Type B pancreatic cell (in vitro differentiated cells): ENCODE measurements around the gene EMC7. TPM values are rescaled to one million over a fixed set of nuclear protein-coding genes. Genes with fewer than 3 reads are reported as not detected.

Source experiments
- DNase-seq: peaks from one replicate; pipeline ENCODE4 v3.0.0; 2021; ENCODE audit warnings: mixed read lengths; ENCODE audit not compliant: unreplicated experiment; ENCODE audit errors: extremely low spot score
- H3K27ac Mint-ChIP-seq: 2 replicates; pipeline ENCODE4 v1.8.0; 2021; ENCODE audit warnings: mild to moderate bottlenecking, mixed read lengths
- H3K27me3 Mint-ChIP-seq: 2 replicates; pipeline ENCODE4 v1.8.0; 2021; ENCODE audit warnings: mixed read lengths
- H3K36me3 Mint-ChIP-seq: 2 replicates; pipeline ENCODE4 v1.8.0; 2021; ENCODE audit warnings: mixed read lengths
- H3K4me1 Mint-ChIP-seq: one replicate; pipeline ENCODE4 v1.8.0; 2021; ENCODE audit warnings: mixed read lengths; ENCODE audit not compliant: unreplicated experiment
- H3K4me3 Mint-ChIP-seq: 2 replicates; pipeline ENCODE4 v1.8.0; 2021; ENCODE audit warnings: mild to moderate bottlenecking, mixed read lengths
- H3K9me3 Mint-ChIP-seq: 2 replicates; pipeline ENCODE4 v1.8.0; 2021; ENCODE audit warnings: mixed read lengths
- CTCF ChIP-seq: fragments of 200-600 bp; sonication (generic); conservative IDR thresholded peaks from 2 replicates; pipeline ENCODE4 v1.5.0; 2021; ENCODE audit warnings: antibody characterized with exemption, mild to moderate bottlenecking
- total RNA-seq: library from RNA; stranded (reverse); gene quantifications from 2 replicates; pipeline ENCODE4 v1.2.1, GENCODE V29; 2021; ENCODE audit warnings: low replicate concordance

EMC7 gene
- total RNA-seq, 1 donor from 2014 or later, result 47.5 TPM

GRCh38 chr15:34084086-34084485 is 17.6 kb downstream of the EMC7 start:
- Mint-ChIP-seq H3K4me1 (no peaks in the 10 kb centered on the region), H3K9me3 (no peaks in the 10 kb centered on the region), H3K4me3 (no peak overlapping the region), H3K27ac (no peak overlapping the region), H3K36me3 (peaks cover 18% of the 10 kb centered on the region), H3K27me3 (no peaks in the 10 kb centered on the region)
- no peak for DNase-seq
- TF ChIP-seq CTCF, result no peak

GRCh38 chr15:34079904-34080303 is 21.8 kb downstream of the EMC7 start:
- no peak overlapping the region for H3K4me3 Mint-ChIP-seq

GRCh38 chr15:34078900-34079299 is 22.8 kb downstream of the EMC7 start:
- Mint-ChIP-seq H3K9me3 (no peaks in the 10 kb centered on the region), H3K36me3 (peaks cover 5% of the 10 kb centered on the region), H3K4me1 (no peaks in the 10 kb centered on the region), H3K27ac (no peak overlapping the region), H3K4me3 (no peak overlapping the region), H3K27me3 (no peaks in the 10 kb centered on the region)
- TF ChIP-seq CTCF, result no peak
- DNase-seq, result no peak

More at GRCh38 chr15:34079904-34080303, 21.8 kb downstream of the EMC7 start:
- DNase-seq, result no peak
- TF ChIP-seq CTCF, result no peak
- Mint-ChIP-seq H3K27ac (no peak overlapping the region), H3K4me1 (no peaks in the 10 kb centered on the region), H3K9me3 (no peaks in the 10 kb centered on the region), H3K27me3 (no peaks in the 10 kb centered on the region), H3K36me3 (peaks cover 9% of the 10 kb centered on the region)

GRCh38 chr15:34076785-34077184 is 24.9 kb downstream of the EMC7 start:
- no peak overlapping the region for H3K27ac Mint-ChIP-seq
- no peaks in the 10 kb centered on the region for H3K27me3 Mint-ChIP-seq
- no peak overlapping the region for H3K4me3 Mint-ChIP-seq
- no peaks in the 10 kb centered on the region for H3K9me3 Mint-ChIP-seq
- TF ChIP-seq CTCF, result no peak
- no peaks in the 10 kb centered on the region for H3K36me3 Mint-ChIP-seq
- H3K4me1 Mint-ChIP-seq, result no peaks in the 10 kb centered on the region
- no peak for DNase-seq

- Mint-ChIP-seq H3K27me3 (peaks cover 2% of the 10 kb centered on the region), H3K36me3 (no peaks in the 10 kb centered on the region), H3K4me1 (no peaks in the 10 kb centered on the region), H3K27ac (no peak overlapping the region), H3K4me3 (no peak overlapping the region), H3K9me3 (no peaks in the 10 kb centered on the region)
- no peak for TF ChIP-seq CTCF
- DNase-seq, result no peak
Measured at GRCh38 chr15:34070003-34070402, 31.7 kb downstream of the EMC7 start.

GRCh38 chr15:34065941-34066340 is 35.7 kb downstream of the EMC7 start:
- H3K27ac Mint-ChIP-seq, result no peak overlapping the region
- H3K4me3 Mint-ChIP-seq, result no peak overlapping the region
- H3K36me3 Mint-ChIP-seq, result no peaks in the 10 kb centered on the region
- H3K4me1 Mint-ChIP-seq, result peaks cover 5% of the 10 kb centered on the region
- TF ChIP-seq CTCF, result no peak
- peaks cover 7% of the 10 kb centered on the region for H3K27me3 Mint-ChIP-seq
- no peaks in the 10 kb centered on the region for H3K9me3 Mint-ChIP-seq
- DNase-seq, result no peak
